Mucosa of rectum (tissue), 2 donors: Measurements from ENCODE around the gene HDDC2.

Source experiments
- H3K27ac ChIP-seq, 2 donors: one replicate each; pipeline ENCODE4 v1.7.0; 2013; ENCODE audit warnings: inconsistent platforms in 2 of 2, low read depth in 2 of 2, low read length in 2 of 2
- H3K27me3 ChIP-seq, 2 donors: one replicate each; pipeline ENCODE4 v1.7.0; 2013; ENCODE audit warnings: low read length in 2 of 2; ENCODE audit not compliant: control insufficient read depth in 2 of 2, insufficient read depth in 2 of 2
- H3K36me3 ChIP-seq, 2 donors: one replicate each; pipeline ENCODE4 v1.7.0; 2013; ENCODE audit warnings: low read length in 2 of 2; ENCODE audit not compliant: control insufficient read depth in 2 of 2, insufficient read depth in 2 of 2
- H3K4me1 ChIP-seq, 2 donors: one replicate each; pipeline ENCODE4 v1.7.0; 2013; ENCODE audit warnings: low read length in 2 of 2, mild to moderate bottlenecking in 1 of 2; ENCODE audit not compliant: control insufficient read depth in 2 of 2, insufficient read depth in 2 of 2
- H3K4me3 ChIP-seq, 2 donors: one replicate each; pipeline ENCODE4 v1.7.0; 2013; ENCODE audit warnings: low read length in 2 of 2
- H3K9ac ChIP-seq, 2 donors: one replicate each; pipeline ENCODE4 v1.7.0; 2013; ENCODE audit warnings: low read length in 2 of 2, low read depth in 1 of 2, mild to moderate bottlenecking in 1 of 2
- H3K9me3 ChIP-seq, 2 donors: one replicate each; pipeline ENCODE4 v1.7.0; 2013; ENCODE audit warnings: low read length in 2 of 2; ENCODE audit not compliant: control insufficient read depth in 2 of 2
- donor health status: healthy.
- donor health status: Normal muscosa, but diverticular disease.

The HDDC2 gene

DNA sequence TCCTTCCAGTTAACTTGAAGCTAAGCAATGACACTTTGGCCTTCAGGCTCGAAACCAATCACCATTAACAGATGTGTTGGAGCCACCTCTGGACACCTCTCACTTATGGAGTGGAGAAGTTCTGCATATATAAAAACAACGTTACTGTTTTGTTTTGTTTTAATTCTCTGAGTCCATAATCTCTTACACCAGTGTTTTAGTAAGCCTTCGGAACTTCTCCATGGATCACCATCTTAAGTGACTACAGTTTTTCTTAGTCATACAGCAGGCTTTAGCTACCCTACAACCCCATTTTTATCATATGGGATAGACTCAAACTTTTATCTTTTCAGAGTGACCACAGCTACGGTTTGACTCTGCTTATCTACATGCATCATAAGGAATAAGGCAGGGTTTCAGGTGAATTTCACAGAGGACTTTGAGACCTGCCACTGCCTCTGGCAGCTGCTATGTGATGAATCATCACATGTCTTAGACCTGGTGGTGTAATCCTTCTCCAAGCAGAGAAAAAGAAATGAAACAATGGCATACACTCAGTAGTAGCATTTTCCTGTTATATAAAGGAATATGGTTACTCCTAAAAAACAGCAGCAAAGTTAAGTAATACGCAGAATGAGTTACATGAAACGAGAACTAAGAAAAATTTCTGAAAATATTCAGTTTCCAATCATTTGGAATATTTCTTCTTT is 5.5 kb upstream of the HDDC2 start:
- no peak overlapping the region for H3K4me3 ChIP-seq
- no peak overlapping the region for H3K9ac ChIP-seq
- no peaks in the 10 kb centered on the region for H3K9me3 ChIP-seq
- H3K27ac ChIP-seq = no peak overlapping the region
- peaks cover 0 to 2% of the 10 kb centered on the region in 2 donors for H3K4me1 ChIP-seq
- no peaks in the 10 kb centered on the region for H3K36me3 ChIP-seq
- H3K27me3 ChIP-seq = no peaks in the 10 kb centered on the region

GRCh38 chr6:125306756-125307149 is 5.0 kb upstream of the HDDC2 start:
- Histone ChIP-seq H3K27ac (no peak overlapping the region), H3K27me3 (no peaks in the 10 kb centered on the region), H3K36me3 (no peaks in the 10 kb centered on the region)

DNA sequence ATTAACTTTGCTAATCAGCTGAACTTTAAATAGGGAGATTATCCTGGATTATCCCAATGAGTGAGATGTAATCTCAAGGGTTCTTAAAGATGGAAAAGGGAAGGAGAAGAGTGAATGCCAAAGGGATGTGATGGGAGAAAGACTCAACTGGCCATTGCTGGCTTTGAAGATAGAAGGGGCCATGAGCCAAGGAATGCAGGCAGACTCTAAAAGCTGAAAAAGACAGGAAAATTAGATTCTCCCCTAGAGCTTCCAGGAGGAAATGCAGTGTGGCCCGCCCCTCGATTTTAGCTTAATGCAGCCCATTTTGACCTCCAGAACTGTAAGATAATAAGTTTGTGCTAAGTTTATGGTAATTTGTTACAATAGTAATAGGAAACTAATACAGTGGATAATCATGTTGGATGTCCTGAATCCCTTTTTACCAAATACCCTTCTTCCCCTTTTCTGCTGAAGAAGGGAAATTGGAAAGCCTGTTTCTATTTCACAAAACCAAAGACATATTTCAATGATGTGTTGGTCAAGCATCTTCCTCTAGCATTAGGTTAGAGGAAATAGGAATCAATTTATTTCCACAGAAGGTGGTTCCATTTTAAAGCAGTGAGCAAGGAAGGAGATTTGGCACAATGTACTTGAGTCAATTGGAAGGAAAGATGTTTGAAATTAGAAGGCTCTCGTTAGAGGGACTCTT is 3.3 kb upstream of the HDDC2 start:
- Histone ChIP-seq H3K9ac (no peak overlapping the region), H3K4me3 (no peak overlapping the region), H3K36me3 (no peaks in the 10 kb centered on the region), H3K4me1 (peaks cover 0 to 11% of the 10 kb centered on the region in 2 donors), H3K27me3 (no peaks in the 10 kb centered on the region), H3K9me3 (no peaks in the 10 kb centered on the region), H3K27ac (no peak overlapping the region)

More at GRCh38 chr6:125306756-125307149, 5.0 kb upstream of the HDDC2 start:
- peaks cover 0 to 2% of the 10 kb centered on the region in 2 donors for H3K4me1 ChIP-seq
- no peak overlapping the region for H3K9ac ChIP-seq
- H3K9me3 ChIP-seq = no peaks in the 10 kb centered on the region
- H3K4me3 ChIP-seq = no peak overlapping the region

DNA sequence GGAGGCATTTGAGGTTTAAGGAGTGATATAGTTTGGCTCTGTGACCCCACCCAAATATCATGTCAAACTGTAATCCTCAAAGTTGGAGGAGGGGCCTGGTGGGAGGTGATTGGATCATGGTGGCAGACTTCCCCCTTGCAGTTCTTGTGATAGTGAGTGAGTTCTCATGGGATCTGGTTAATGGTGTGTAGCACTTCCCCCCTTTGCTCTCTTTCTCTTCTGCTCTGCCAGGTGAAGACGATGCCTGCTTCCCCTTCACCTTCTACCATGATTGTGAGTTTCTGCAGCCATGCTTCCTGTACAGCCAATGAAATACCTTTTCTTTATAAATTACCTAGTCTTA is 1.7 kb upstream of the HDDC2 start:
- no peak overlapping the region for H3K4me3 ChIP-seq
- H3K9ac ChIP-seq = no peak overlapping the region
- H3K27me3 ChIP-seq = no peaks in the 10 kb centered on the region
- H3K36me3 ChIP-seq = peaks cover under 1 to 4% of the 10 kb centered on the region in 2 donors
- H3K9me3 ChIP-seq = no peaks in the 10 kb centered on the region
- H3K27ac ChIP-seq = no peak overlapping the region
- peaks cover 0 to 14% of the 10 kb centered on the region in 2 donors for H3K4me1 ChIP-seq

DNA sequence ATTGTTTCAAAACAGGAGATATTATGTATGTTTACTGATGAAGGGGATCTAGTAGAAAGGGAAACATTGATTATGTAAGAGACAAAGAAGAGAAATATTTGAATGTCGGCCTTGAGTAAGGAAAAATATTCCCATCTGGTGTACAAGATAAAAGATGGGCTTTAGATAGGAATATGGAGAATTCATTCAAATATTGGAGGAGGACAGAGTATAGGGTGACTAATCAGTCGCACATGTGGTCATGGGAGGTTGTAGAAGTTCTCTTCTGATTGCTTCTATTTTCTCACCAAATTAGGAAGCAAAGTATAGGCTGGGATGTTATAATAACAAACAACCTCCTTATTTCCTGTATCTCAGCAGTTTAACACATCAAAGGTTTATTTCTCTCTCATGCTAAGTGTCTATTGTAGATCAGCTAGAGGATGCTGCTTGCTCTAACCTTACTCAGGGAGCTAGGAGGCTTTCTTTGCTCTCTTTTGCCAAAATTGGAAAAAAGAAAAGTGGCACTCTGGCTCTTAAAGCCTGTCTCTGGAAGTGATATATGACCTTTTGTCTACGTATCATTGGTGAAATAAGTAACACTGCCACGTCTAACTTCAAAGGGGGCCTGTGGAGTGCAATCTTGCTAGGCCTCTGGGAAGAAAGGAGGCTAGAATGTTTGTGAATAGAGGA is 1.2 kb upstream of the HDDC2 start:
- H3K4me3 ChIP-seq = no peak overlapping the region
- no peaks in the 10 kb centered on the region for H3K27me3 ChIP-seq
- peaks cover 4 to 7% of the 10 kb centered on the region in 2 donors for H3K36me3 ChIP-seq
- H3K27ac ChIP-seq = no peak overlapping the region
- no peak overlapping the region for H3K9ac ChIP-seq
- H3K4me1 ChIP-seq = peaks cover 0 to 14% of the 10 kb centered on the region in 2 donors
- no peaks in the 10 kb centered on the region for H3K9me3 ChIP-seq

GRCh38 chr6:125300992-125301434 is 754 bp downstream of the HDDC2 start:
- peak overlapping the region; percentile 79 to 86 for H3K27ac ChIP-seq
- no peaks in the 10 kb centered on the region for H3K27me3 ChIP-seq
- H3K9me3 ChIP-seq = no peaks in the 10 kb centered on the region
- H3K4me1 ChIP-seq = peaks cover 0 to 12% of the 10 kb centered on the region in 2 donors
- peaks cover 18 to 21% of the 10 kb centered on the region in 2 donors for H3K36me3 ChIP-seq
- H3K9ac ChIP-seq = peak overlapping the region; percentile 78 to 84
- peak overlapping the region; percentile 72 to 84 for H3K4me3 ChIP-seq

DNA sequence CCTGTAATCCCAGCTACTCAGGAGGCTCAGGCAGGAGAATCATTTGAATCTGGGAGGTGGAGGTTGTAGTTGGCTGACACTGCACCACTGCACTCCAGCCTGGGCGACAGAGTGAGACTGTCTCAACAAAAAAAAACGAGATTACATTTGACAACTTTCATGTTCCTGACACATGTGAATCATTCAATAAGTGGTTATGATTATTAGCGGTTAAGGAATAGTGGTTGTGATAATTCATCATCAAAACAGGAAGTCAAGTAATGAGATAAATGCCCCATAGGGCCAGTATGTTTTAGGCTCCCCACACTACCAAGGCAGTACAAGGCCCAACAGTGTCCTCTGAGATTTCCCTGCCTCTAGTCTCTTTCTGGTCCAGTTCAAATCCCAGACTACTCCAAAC is 2.5 kb downstream of the HDDC2 start:
- Histone ChIP-seq H3K27me3 (no peaks in the 10 kb centered on the region), H3K9ac (no peak overlapping the region), H3K4me3 (no peak overlapping the region), H3K4me1 (peaks cover 0 to 12% of the 10 kb centered on the region in 2 donors), H3K36me3 (peaks cover 24 to 29% of the 10 kb centered on the region in 2 donors), H3K27ac (no peak overlapping the region), H3K9me3 (no peaks in the 10 kb centered on the region)

DNA sequence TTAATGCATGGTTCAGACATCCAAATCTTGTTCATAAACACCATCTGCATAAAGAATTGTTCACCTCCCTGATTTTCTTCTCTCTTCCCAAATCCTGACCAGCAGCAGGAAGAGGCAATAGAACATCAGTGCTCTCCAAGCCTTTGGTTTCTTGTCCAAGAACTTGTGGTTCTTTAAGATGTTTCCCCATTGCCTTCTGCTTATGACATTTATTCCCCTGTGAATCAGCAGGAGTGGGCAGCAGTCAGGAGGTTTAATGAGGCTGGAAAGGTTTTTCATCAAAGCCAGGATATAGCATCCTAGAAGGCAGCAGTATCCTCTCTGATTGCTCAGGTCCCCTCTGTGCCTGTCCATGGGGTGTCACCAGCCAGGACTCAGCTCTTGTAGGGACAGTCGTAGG is 5.3 kb downstream of the HDDC2 start:
- no peak overlapping the region for H3K27ac ChIP-seq
- peaks cover 0 to 12% of the 10 kb centered on the region in 2 donors for H3K4me1 ChIP-seq

DNA sequence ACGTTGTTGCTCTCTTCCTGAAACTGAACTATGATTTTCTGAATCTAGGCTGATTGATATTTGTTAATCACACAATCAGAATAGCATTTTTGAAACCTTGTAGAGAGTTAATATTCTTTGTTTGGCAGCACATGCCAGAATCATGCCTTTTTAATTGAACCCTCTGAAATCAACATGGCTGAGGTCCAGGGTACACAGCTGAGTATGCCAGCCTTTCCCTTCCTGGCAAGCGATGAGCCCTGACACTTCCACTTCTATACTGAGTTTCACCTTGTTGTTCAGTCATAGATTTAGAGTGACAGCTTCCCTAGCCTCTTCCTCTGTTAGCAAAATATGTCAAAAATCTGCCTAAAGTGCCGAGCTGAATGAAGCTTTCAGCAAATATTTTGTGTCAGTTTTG is 6.8 kb downstream of the HDDC2 start:
- Histone ChIP-seq H3K36me3 (peaks cover 42 to 50% of the 10 kb centered on the region in 2 donors), H3K9me3 (no peaks in the 10 kb centered on the region), H3K4me3 (no peak overlapping the region), H3K27me3 (no peaks in the 10 kb centered on the region), H3K9ac (no peak overlapping the region), H3K4me1 (peaks cover 0 to 1% of the 10 kb centered on the region in 2 donors), H3K27ac (no peak overlapping the region)

More for the DNA sequence above, 5.3 kb downstream of the HDDC2 start:
- Histone ChIP-seq H3K4me3 (no peak overlapping the region), H3K9ac (no peak overlapping the region), H3K36me3 (peaks cover 34 to 48% of the 10 kb centered on the region in 2 donors), H3K9me3 (no peaks in the 10 kb centered on the region), H3K27me3 (no peaks in the 10 kb centered on the region)

DNA sequence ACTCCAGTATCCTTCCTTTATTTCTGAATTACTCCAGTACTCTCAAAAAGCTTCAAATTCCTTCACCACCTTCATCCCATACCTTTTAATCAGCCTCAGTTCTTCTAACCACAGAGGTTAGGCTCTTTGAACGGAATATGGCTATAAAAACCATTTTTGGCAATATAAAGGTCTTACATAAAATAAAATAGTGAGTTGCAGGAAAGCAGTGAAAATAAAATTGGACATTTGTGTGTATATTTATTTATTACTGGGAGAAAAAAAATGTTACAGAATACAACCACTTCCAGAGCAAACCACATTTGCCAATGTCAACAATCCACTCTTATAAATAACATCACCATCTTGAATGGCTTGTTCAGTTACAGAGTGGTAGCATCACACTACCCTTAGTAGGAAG is 7.7 kb downstream of the HDDC2 start:
- Histone ChIP-seq H3K9ac (no peak overlapping the region), H3K36me3 (peaks cover 42 to 47% of the 10 kb centered on the region in 2 donors), H3K4me1 (no peaks in the 10 kb centered on the region), H3K9me3 (no peaks in the 10 kb centered on the region), H3K27me3 (no peaks in the 10 kb centered on the region), H3K4me3 (no peak overlapping the region), H3K27ac (no peak overlapping the region)
